Upper lobe of left lung (tissue), 4 donors: ENCODE measurements around the gene TYMP.

Source experiments
- CTCF ChIP-seq, 6 experiments: fragments of 450-650 bp in 4 of 6; fragments of 200-600 bp in 2 of 6; sonication (generic) in 2 of 6; IDR thresholded peaks; one replicate each; pipeline ENCODE4 v1.5.1; 2016 to 2019; ENCODE audit warnings: antibody characterized with exemption in 6 of 6
- POLR2A ChIP-seq, 4 donors: fragments of 450-650 bp; IDR thresholded peaks; one replicate each; pipeline ENCODE4 v1.5.1; 2016 to 2017; ENCODE audit warnings: antibody characterized with exemption in 4 of 4, mild to moderate bottlenecking in 2 of 4
- POLR2AphosphoS5 ChIP-seq, 2 donors: sonication (generic); formaldehyde crosslinking; IDR thresholded peaks; one replicate each; pipeline ENCODE4 v1.5.1; 2017; ENCODE audit warnings: antibody characterized with exemption in 2 of 2

- TF ChIP-seq POLR2A (IDR thresholded peaks at IDR 0.05) (peak in 1 of 4 donors; percentile 25), CTCF (IDR thresholded peaks at IDR 0.05) (peak; percentile 72 to 94 (median 92)), POLR2AphosphoS5 (IDR thresholded peaks at IDR 0.05) (peak in 1 of 2 donors; percentile 71)
Measured at GRCh38 chr22:50526108-50526833, 3.5 kb downstream of the TYMP start.
